DMS153 (cell line): ENCODE results near the gene FOXRED2.
"Not testable (repeated sequence)": the region's sequence is repeated elsewhere in the genome, so short reads cannot be mapped to it uniquely, and the experiment has no call there.

ENCODE experiments used
- DNase-seq: peaks from one replicate; lab custom pipeline; 2025; lab: John Stamatoyannopoulos, UW

Gene FOXRED2

DNA sequence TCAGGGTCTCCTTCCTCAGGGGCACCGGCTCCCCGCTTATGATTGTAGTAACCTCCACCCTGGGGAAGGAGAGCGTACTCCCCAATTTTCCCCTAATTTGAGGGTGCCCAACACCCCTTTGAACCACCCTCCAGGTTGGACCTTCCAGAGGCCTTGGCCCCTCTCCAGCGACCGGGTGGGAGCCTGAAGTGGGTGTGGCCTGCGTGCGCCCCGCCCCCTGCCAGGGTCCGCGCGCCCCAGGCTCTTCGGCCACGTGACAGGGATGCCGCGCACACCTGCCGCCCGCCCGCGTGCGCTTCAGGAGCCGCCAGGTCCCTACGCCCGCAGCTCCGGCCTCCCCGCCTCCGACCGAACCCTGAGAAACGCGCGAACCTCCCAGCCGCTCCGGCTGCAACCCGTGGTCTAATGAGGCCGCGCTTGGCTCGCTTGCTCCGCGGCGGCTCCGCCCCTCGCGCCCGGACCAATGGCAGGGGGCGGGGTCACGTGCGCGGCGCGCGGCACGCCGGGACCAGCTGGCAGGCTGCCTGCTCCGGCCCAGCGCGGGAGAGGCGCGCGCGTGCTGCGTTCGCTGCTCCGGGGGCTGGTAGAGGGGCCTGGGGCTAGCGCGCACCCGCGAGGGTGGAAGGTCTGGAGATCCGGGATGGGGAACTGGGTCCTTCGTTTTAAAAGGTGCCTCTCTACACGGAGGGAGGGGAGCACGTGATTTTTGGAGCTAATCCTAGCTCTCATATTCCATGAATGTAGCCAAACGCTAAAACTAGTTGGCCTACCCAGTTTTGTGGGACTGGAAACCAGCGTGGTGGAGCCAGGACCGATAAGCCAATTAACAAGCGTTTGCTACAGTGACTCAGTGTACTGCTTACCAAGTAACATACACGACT is at the start of gene FOXRED2:
Gene FOXRED2, minus strand, starts transcription at position 404 of the 881 bp plus-strand sequence. CDS start 618 bp downstream, outside the sequence.
- DNase-seq: peak; percentile 87

DNA sequence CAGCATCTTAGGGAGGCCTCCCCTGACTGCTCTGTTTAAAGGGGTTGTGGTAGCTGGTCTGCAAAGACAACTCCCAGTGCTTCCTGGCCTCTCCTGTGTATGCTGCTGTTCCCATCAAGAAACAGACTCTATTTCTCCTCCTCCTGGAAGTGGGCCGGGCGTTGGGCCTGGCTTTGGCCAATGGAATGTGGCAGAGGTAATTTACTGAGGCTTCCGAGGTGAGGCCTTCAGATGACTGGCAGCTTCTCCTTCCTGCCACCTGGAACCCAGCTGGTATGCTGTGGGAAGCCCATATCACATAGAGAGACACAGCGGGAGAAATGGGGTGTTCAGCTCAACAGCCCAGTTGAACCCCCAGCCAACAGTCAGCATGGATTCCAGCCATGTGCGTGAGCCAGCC is 47.3 kb upstream of the FOXRED2 start:
- no peak for DNase-seq

GRCh38 chr22:36552289-36552688 is 45.4 kb upstream of the FOXRED2 start:
- DNase-seq: no peak

GRCh38 chr22:36550701-36551495 is 44.1 kb upstream of the FOXRED2 start:
- no peak for DNase-seq

DNA sequence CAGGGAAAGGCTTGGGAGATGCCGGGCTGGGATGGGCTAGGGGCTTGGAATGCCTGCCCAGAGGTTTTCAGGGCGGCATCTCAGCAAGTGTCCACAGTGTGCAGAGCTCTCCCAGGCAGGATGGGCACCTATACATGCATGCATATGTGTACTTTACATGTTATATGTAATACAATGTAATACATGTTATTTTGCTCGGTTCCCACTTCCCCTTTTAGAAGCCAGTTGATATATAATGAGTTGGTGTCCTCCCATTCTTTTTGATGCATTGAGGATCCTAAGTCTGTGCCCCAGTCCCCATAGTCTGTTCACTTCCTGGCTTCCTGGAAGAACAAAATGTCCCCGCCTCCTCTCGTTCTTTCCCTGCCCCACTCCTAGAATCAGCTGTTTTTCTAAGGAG is 42.2 kb upstream of the FOXRED2 start:
- DNase-seq: no peak

- DNase-seq: no peak
Measured at GRCh38 chr22:36548606-36549005, 41.8 kb upstream of the FOXRED2 start.

- no peak for DNase-seq
Measured at GRCh38 chr22:36546932-36547331, 40.1 kb upstream of the FOXRED2 start.

DNA sequence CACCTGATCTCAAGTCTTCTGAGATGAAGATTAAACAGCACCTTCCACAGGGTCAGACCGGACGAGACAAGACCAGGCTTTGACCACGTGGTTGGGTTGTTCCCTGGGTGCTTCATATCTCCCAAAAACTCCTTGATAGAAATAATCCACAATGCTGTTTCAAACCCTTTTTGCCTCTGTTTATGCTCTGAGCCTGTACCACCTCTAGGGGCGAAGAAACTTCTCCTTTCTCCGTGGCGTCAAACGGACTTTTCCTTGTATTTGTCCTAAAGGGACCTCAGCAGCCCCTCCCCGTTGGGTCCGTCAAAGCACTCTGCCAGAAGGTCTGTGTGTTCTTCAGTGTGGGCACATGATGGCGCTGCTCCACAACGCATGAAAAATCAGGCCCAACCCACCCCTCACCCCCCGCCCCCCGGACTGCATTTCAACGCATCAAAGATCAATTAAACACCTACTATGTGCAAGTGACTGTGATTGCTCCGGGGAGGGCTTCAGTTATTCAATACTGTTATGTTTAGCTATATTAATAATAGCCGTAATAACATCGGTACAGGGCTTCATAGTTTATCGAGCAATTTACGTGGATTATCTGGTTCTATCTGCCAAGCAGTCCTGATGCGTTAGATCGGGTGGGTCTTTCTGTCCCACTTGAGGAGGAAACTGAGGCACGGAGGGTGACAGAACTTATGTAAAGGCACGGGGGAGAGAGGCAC is 39.4 kb upstream of the FOXRED2 start:
- DNase-seq: peak; percentile 47

- DNase-seq: no peak
Measured at GRCh38 chr22:36544107-36544620, 37.3 kb upstream of the FOXRED2 start.

- DNase-seq: peak; percentile 44
Measured at GRCh38 chr22:36541831-36542411, 35.1 kb upstream of the FOXRED2 start.

GRCh38 chr22:36540867-36541642 is 34.2 kb upstream of the FOXRED2 start:
- no peak for DNase-seq

DNA sequence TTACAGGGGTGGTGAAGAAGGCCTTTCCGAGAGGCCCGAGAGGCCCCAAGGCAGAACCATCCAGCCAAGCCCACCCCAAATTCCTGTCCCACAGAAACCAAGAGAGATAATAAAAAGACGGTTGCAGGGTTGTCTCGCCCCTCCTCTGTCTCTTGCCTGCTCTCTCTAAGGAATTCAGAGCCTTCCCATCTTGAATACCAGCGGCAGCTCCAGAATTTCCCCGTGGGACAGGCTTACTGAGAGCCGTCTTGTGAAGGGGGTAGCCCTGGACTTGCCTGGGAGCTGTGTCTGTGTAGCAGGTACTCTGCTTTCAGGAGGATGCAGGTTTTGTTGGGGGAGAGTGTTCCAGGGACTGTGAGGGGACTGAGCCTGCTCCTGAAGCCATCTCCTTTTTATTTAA is 31.7 kb upstream of the FOXRED2 start:
- no peak for DNase-seq

DNA sequence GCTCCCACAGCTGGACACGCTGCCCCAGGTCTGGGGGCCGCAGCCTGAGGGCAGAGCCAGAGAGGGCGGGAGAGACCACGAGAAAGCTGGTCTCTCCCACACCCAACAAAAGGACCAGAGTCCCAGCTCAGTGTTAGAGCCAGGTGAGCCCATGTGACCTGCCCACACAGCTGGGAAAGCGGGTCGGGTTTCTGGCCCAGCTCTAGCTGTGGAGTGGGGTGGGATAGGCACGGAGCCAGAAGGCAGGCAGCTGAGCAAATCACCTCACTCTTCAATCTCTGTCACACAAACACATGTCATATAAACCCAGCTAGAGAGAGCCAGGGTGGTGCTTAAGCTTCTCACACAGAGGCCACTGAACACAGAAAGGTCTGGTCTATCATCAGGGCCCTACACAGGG is 29.9 kb upstream of the FOXRED2 start:
- peak; percentile 88 for DNase-seq

DNA sequence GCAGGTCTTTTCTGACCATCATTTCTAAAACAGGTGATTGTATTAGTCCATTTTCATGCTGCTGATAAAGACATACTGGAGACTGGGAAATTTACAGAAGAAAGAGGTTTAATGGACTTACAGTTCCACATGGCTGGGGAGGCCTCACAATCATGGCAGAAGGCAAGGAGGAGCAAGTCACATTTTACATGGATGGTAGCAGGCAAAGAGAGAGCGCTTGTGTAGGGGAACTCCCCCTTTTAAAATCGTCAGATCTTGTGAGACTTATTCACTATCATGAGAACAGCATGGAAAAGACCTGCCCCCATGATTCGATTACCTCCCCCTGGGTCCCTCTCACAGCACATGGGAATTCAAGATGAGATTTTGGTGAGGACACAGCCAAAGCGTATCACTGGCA is 26.5 kb upstream of the FOXRED2 start:
- not testable (repeated sequence) for DNase-seq

- DNase-seq: no peak
Measured at GRCh38 chr22:36532466-36532865, 25.6 kb upstream of the FOXRED2 start.

DNA sequence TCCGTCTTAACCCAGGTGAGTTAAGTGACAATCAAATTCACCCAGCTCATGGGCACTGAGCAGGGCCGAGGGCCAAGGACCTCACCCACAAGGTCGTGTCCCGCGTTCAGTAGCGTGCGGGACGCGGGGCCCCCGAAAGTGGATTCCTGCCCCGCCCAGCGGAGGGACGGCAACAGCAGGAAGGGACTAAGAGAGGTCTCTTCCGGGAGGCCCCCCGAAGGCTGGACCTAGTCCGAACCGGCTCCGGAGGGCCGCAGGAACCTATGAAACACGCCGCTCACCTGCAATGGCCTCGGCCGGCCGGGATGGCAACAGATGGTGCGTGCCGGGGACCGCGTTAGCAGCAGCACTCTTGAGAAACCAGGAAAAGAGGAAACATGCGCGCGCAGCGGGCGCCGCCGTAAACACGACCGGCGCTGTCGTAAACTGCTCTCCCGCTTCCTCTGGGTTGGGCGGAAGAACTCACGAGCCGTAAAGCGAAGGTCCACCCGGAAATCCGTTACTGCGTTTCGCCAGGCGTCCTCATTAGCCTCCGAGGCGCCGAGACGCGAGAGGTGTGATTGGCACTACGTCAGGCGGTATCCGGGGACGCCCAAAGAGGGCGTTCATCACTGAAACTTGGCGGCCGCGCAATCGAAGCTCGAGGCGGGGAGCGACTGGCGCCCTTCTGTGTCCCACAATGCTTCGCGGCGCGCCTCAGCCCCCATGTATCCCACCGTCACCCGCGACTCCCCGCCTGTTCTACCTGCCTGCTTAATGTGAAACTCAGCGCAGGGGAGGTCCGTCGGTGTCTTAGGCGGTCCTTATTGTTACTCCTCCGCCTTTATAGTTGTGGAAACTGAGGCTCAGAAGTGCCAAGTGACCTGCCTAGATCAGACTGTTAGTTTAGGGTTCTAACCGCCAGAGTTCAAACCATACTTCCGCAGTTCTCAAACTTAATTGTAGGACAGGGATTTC is 22.2 kb upstream of the FOXRED2 start, which contains the start of gene EIF3D:
Gene EIF3D, minus strand, starts transcription at position 372 of the 957 bp plus-strand sequence. CDS start 3,045 bp downstream, outside the sequence.
- peak; percentile 99 for DNase-seq

DNA sequence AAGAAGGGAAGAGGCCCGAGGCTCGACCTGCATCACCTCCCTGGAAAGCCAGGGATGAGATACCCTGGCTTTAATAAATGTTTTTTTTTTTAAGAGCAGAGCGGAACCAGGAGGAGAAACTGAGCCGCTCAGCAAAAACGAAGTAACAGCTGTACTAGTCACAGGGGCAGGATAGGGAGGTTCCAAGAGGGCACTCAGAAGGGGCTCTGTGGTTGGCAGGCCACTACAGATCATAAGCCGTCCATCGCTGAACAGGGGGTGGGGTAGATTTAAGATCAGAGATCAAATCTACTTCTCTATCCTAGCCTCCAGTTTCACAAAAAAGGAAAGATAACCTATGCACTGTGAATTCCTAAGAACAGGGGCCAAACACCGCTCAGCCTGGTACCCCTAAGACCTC is 21.5 kb upstream of the FOXRED2 start:
- DNase-seq: no peak

DNA sequence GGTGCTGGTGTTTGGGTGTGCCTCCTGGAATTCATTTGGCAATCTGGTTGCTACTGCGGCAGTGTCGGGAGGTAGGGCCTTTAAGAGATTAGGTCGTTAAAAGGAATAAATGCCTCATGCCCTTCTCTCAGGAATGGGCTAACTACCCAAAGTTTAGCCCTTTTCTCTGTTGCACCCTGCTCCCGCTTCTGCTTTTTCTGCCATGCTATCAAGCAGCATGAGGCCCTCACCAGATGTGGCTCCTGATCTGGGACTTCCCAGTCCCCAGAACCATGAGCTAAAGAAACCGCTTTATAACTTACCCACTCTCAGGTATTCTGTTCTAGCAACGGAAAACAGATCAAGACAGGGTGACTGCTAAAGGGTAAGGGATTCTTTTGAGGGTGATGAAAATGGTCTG is 15.8 kb upstream of the FOXRED2 start:
- no peak for DNase-seq

DNA sequence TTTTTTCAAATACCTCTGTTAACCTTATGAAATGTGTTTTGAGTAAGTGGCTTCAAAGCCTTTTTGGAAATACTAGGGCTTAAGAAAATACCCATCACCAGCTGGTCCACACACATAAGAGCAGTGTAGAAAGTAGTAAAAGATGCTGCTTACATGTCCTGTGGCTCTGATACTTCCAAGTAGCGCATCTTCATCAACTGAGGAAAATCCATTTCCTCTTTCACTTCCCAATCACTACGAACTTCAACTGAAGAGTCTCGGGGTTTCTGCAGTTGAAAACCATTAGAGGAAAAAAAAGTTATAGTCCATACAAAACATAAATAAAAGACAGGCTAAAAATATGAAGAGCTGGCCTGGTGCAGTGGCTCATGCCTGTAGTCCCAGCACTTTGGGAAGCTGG is 13.6 kb upstream of the FOXRED2 start:
- DNase-seq: no peak

GRCh38 chr22:36519906-36520305 is 13.1 kb upstream of the FOXRED2 start:
- DNase-seq: not testable (repeated sequence)
